Activated naive CD4-positive, alpha-beta T cell treated with anti-CD3 and anti-CD28 coated beads for 36 hours (primary cell): Measurements from ENCODE around the gene RRP8. TPM values are rescaled to one million over a fixed set of nuclear protein-coding genes. Genes with fewer than 3 reads are reported as not detected.

Source experiments
- CTCF ChIA-PET: fragments of 350-600 bp; sonication (Branson Sonifier 250); formaldehyde crosslinking; loops from one replicate; lab custom pipeline; 2021; ENCODE audit warnings: antibody characterized with exemption; lab: Charles Lee
- DNase-seq: peaks from one replicate; pipeline ENCODE4 v3.0.0-alpha.2; 2020
- H3K27ac Mint-ChIP-seq: one replicate; pipeline ENCODE4 v1.8.0; 2021; ENCODE audit warnings: mild to moderate bottlenecking, mixed read lengths
- H3K27me3 Mint-ChIP-seq: one replicate; pipeline ENCODE4 v1.8.0; 2021; ENCODE audit warnings: low read depth, mixed read lengths
- H3K36me3 Mint-ChIP-seq: one replicate; pipeline ENCODE4 v1.8.0; 2021; ENCODE audit warnings: low read depth, mixed read lengths
- H3K4me1 Mint-ChIP-seq: one replicate; pipeline ENCODE4 v1.8.0; 2021; ENCODE audit warnings: low read depth, mixed read lengths
- H3K4me3 Mint-ChIP-seq: one replicate; pipeline ENCODE4 v1.8.0; 2021; ENCODE audit warnings: mild to moderate bottlenecking, moderate library complexity, mixed read lengths
- H3K9me3 Mint-ChIP-seq: one replicate; pipeline ENCODE4 v1.8.0; 2021; ENCODE audit warnings: mixed read lengths
- intact Hi-C: fragments of 100-400 bp; cut with micrococcal nuclease; formaldehyde crosslinking; loops from one replicate; pipeline ENCODE4 v1.15.1; 2023
- total RNA-seq, 2 experiments: library from RNA; stranded (reverse); gene quantifications; one replicate each; pipeline ENCODE4 v1.2.3, GENCODE V29; 2021

The RRP8 gene
- 10 to 100 TPM; 31.9 to 33.5 TPM for total RNA-seq

- DNase-seq: peak; percentile 92
- Mint-ChIP-seq H3K27ac (no peak within 1 kb of the TSS), H3K9me3 (no peaks in the 10 kb centered on the region), H3K27me3 (no peaks in the 10 kb centered on the region), H3K4me3 (no peak within 1 kb of the TSS), H3K36me3 (peaks cover 23% of the 10 kb centered on the region), H3K4me1 (peaks cover 33% of the 10 kb centered on the region)
- intact Hi-C loops: loop anchor here (1.0 to 10.0 kb wide), 10 partner anchors 9 to 911 kb away; partner anchors contain the start of genes ARFIP2, FHIP1B, MRPL17 and PPFIBP2
- CTCF ChIA-PET: interaction anchor here (0.8 to 4.6 kb wide), 11 partner anchors 9 to 134 kb away, joined by 3 to 37 read pairs (median 8); partner anchors contain the start of genes MRPL17 and TPP1
These were observed at the start of gene RRP8, which contains the start of gene ILK for GRCh38 chr11:6603287-6604080. TSS of gene RRP8 (minus strand) at chr11:6603616. CDS start at chr11:6603502, 114 bp downstream. TSS of gene ILK (plus strand) at chr11:6603774. CDS start at chr11:6604272, 498 bp downstream.

GRCh38 chr11:6653097-6653496, 49.7 kb upstream of the RRP8 start:
- Mint-ChIP-seq H3K27ac (no peak overlapping the region), H3K4me3 (no peak overlapping the region), H3K9me3 (no peaks in the 10 kb centered on the region), H3K36me3 (no peaks in the 10 kb centered on the region), H3K27me3 (no peaks in the 10 kb centered on the region), H3K4me1 (peaks cover 3% of the 10 kb centered on the region)
- intact Hi-C loops: no loop called here
- CTCF ChIA-PET: interaction anchor here (1.5 kb wide), 1 partner anchor 122 kb away, joined by 6 read pairs; no protein-coding TSS in a partner anchor
- DNase-seq: no peak

GRCh38 chr11:6652182-6652581, 48.8 kb upstream of the RRP8 start:
- intact Hi-C loops: no loop called here
- no peaks in the 10 kb centered on the region for H3K9me3 Mint-ChIP-seq
- CTCF ChIA-PET: interaction anchor here (0.8 to 1.5 kb wide), 4 partner anchors 20 to 121 kb away, joined by 3 to 6 read pairs (median 3); partner anchors contain the start of genes MRPL17 and TAF10
- DNase-seq: no peak
- H3K27ac Mint-ChIP-seq: no peak overlapping the region
- no peaks in the 10 kb centered on the region for H3K36me3 Mint-ChIP-seq
- peaks cover 3% of the 10 kb centered on the region for H3K4me1 Mint-ChIP-seq
- no peaks in the 10 kb centered on the region for H3K27me3 Mint-ChIP-seq
- no peak overlapping the region for H3K4me3 Mint-ChIP-seq

- H3K4me3 Mint-ChIP-seq: no peak overlapping the region
- intact Hi-C loops: no loop called here
- peak; percentile 53 for DNase-seq
- H3K4me1 Mint-ChIP-seq: peaks cover 1% of the 10 kb centered on the region
- no peak overlapping the region for H3K27ac Mint-ChIP-seq
- H3K27me3 Mint-ChIP-seq: no peaks in the 10 kb centered on the region
- no peaks in the 10 kb centered on the region for H3K9me3 Mint-ChIP-seq
- CTCF ChIA-PET: interaction anchor here (2.9 kb wide), 1 partner anchor 17 kb away, joined by 8 read pairs; no protein-coding TSS in a partner anchor
- no peaks in the 10 kb centered on the region for H3K36me3 Mint-ChIP-seq
These were observed 47.6 kb upstream of the RRP8 start for GRCh38 chr11:6650980-6651379.

GRCh38 chr11:6650104-6650503, 46.7 kb upstream of the RRP8 start:
- H3K4me3 Mint-ChIP-seq: no peak overlapping the region
- intact Hi-C loops: no loop called here
- H3K27me3 Mint-ChIP-seq: no peaks in the 10 kb centered on the region
- no peaks in the 10 kb centered on the region for H3K36me3 Mint-ChIP-seq
- no peaks in the 10 kb centered on the region for H3K4me1 Mint-ChIP-seq
- no peak for DNase-seq
- CTCF ChIA-PET: interaction anchor here (0.8 to 2.9 kb wide), 6 partner anchors 11 to 145 kb away, joined by 3 to 8 read pairs (median 4); partner anchors contain the start of gene TPP1
- H3K27ac Mint-ChIP-seq: no peak overlapping the region
- no peaks in the 10 kb centered on the region for H3K9me3 Mint-ChIP-seq

- no peaks in the 10 kb centered on the region for H3K9me3 Mint-ChIP-seq
- CTCF ChIA-PET: interaction anchor here (0.6 to 1.7 kb wide), 3 partner anchors 10 to 28 kb away, joined by 3 to 4 read pairs (median 4); no protein-coding TSS in a partner anchor
- H3K4me1 Mint-ChIP-seq: no peaks in the 10 kb centered on the region
- intact Hi-C loops: no loop called here
- no peaks in the 10 kb centered on the region for H3K36me3 Mint-ChIP-seq
- no peak overlapping the region for H3K27ac Mint-ChIP-seq
- H3K27me3 Mint-ChIP-seq: no peaks in the 10 kb centered on the region
- H3K4me3 Mint-ChIP-seq: no peak overlapping the region
- DNase-seq: no peak
These were observed 45.1 kb upstream of the RRP8 start for GRCh38 chr11:6648501-6648900.

- Mint-ChIP-seq H3K4me3 (no peak overlapping the region), H3K4me1 (no peaks in the 10 kb centered on the region), H3K27me3 (no peaks in the 10 kb centered on the region), H3K36me3 (no peaks in the 10 kb centered on the region), H3K9me3 (no peaks in the 10 kb centered on the region), H3K27ac (no peak overlapping the region)
- no peak for DNase-seq
- intact Hi-C loops: loop anchor here (1.0 kb wide), 2 partner anchors 29 to 35 kb away; partner anchors contain the start of genes MRPL17 and TPP1
- CTCF ChIA-PET: interaction anchor here (1.1 to 1.2 kb wide), 3 partner anchors 20 to 24 kb away, joined by 3 to 6 read pairs (median 3); no protein-coding TSS in a partner anchor
These were observed 44.4 kb upstream of the RRP8 start for GRCh38 chr11:6647836-6648235.

GRCh38 chr11:6646918-6647679, 43.7 kb upstream of the RRP8 start:
- no peaks in the 10 kb centered on the region for H3K27me3 Mint-ChIP-seq
- DNase-seq: peak; percentile 52
- CTCF ChIA-PET: interaction anchor here (0.7 to 1.6 kb wide), 8 partner anchors 12 to 43 kb away, joined by 3 to 8 read pairs (median 4); partner anchors contain the start of genes ILK, MRPL17, TAF10 and TPP1
- H3K4me1 Mint-ChIP-seq: no peaks in the 10 kb centered on the region
- H3K9me3 Mint-ChIP-seq: no peaks in the 10 kb centered on the region
- intact Hi-C loops: loop anchor here (1.0 kb wide), 2 partner anchors 28 to 36 kb away; partner anchors contain the start of genes MRPL17 and TPP1
- H3K4me3 Mint-ChIP-seq: no peak overlapping the region
- no peaks in the 10 kb centered on the region for H3K36me3 Mint-ChIP-seq
- no peak overlapping the region for H3K27ac Mint-ChIP-seq

- Mint-ChIP-seq H3K4me1 (no peaks in the 10 kb centered on the region), H3K27me3 (no peaks in the 10 kb centered on the region), H3K27ac (no peak overlapping the region), H3K36me3 (no peaks in the 10 kb centered on the region), H3K9me3 (no peaks in the 10 kb centered on the region), H3K4me3 (no peak overlapping the region)
- intact Hi-C loops: no loop called here
- CTCF ChIA-PET: interaction anchor here (0.7 to 1.6 kb wide), 8 partner anchors 12 to 42 kb away, joined by 3 to 8 read pairs (median 4); partner anchors contain the start of genes ILK, MRPL17, TAF10 and TPP1
- DNase-seq: peak; percentile 27
These were observed 43.1 kb upstream of the RRP8 start for GRCh38 chr11:6646576-6646917.

- DNase-seq: no peak
- H3K27me3 Mint-ChIP-seq: no peaks in the 10 kb centered on the region
- no peak overlapping the region for H3K27ac Mint-ChIP-seq
- no peak overlapping the region for H3K4me3 Mint-ChIP-seq
- H3K9me3 Mint-ChIP-seq: no peaks in the 10 kb centered on the region
- H3K36me3 Mint-ChIP-seq: no peaks in the 10 kb centered on the region
- intact Hi-C loops: no loop called here
- no peaks in the 10 kb centered on the region for H3K4me1 Mint-ChIP-seq
- CTCF ChIA-PET: interaction anchor here (1.1 to 1.6 kb wide), 3 partner anchors 34 to 42 kb away, joined by 3 to 8 read pairs (median 5); partner anchors contain the start of genes ILK, MRPL17 and TAF10
These were observed 42.7 kb upstream of the RRP8 start for GRCh38 chr11:6646071-6646470.

- DNase-seq: peak; percentile 21
- no peaks in the 10 kb centered on the region for H3K4me1 Mint-ChIP-seq
- no peak overlapping the region for H3K4me3 Mint-ChIP-seq
- no peaks in the 10 kb centered on the region for H3K27me3 Mint-ChIP-seq
- no peaks in the 10 kb centered on the region for H3K36me3 Mint-ChIP-seq
- H3K9me3 Mint-ChIP-seq: no peaks in the 10 kb centered on the region
- H3K27ac Mint-ChIP-seq: no peak overlapping the region
- intact Hi-C loops: no loop called here
- CTCF ChIA-PET: no interaction called here
These were observed 39.5 kb upstream of the RRP8 start for GRCh38 chr11:6642957-6643356.
